CD4-positive, alpha-beta T cell treated with Interleukin-17A for 1 hour (primary cell): ENCODE data around the gene FBP2.
"Not testable (repeated sequence)": the region's sequence is repeated elsewhere in the genome, so short reads cannot be mapped to it uniquely, and the experiment has no call there.

ENCODE experiments used
- DNase-seq: peaks from one replicate; pipeline ENCODE4 v3.0.0-alpha.2; 2020

Gene FBP2

DNA sequence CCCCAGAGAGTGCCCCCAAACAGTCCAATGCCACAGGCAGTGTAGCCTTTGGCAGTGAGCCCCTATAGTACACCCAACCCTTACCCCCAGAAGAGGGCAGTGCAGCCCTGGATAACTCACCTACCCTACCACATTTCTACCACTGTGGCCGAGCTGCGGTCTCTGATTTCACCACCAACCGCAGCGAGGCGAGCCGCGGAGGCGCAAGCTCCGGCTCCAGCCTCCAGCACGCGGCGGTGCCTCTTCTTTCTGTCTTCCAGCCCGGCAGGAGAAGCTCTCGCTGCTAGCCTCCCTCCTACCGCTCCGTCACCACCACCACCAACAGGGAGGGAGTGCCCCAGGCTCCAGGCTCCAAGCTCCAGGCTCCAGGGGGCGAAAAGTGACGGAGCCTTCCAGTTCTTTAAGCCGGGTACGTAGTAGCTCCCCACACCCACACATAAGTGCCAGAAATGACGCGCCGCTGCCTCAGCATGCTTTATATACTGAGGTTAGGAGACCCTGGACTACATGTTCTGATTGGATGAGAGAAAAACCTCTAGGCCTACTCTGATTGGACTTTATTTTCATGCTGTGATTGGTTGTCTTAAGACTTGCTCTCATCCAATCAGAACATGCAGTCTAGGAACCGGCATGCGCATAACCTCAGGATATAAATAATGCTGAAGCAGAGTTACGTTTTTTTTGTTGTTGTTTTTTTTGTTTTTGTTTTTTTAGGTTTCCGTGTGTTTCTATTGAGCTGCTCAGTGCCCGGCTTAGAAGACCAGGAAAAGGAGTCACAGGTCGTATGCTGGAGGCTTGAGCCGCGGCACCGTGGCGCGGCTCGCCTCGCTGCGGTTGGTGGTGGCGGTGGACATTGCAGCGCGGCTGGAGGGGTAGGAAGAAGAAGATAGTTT is 38.9 kb downstream of the FBP2 start, which contains the start of gene PCAT7:
PCAT7 (plus strand) TSS at position 645 of the 893 bp plus-strand sequence.
- DNase-seq: peak; percentile 23

DNA sequence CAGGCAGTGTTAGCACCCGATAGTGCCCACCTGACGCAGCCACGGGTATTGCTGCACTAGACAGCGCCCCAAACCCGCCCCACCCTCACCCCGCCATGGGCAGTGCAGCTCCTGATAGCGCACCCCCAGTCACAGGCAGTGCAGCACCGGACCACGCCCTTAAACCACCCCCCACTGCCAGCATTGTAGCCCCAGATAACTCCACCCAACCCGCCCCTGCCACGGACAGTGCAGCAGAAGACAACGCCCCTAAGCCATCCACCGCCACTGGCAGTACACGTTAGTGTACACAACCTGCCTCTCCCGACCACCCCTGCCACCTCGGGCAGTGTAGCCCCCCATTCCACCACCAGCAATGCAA is 39.6 kb downstream of the FBP2 start:
- DNase-seq: no peak

GRCh38 chr9:94553029-94553938 is 40.3 kb downstream of the FBP2 start:
- DNase-seq: no peak

DNA sequence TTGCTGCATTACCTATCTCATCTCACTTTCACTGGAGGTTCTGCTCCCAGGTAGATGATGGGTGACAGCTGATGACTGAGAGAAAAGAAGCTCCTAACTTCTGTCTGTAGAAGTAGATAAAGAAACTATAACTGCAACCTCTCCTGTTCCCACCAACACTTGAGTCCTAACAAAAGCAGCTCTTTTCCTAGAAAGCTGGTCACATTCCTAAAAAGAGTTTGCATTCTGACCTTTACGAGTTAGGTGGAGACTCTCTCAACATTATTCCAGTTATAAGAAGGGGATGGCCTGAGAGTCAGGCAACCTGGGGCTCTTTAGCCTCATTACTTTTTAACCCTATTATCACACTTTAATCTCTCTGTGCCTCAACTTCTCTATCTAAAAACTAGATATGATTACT is 47.7 kb downstream of the FBP2 start:
- DNase-seq: no peak

DNA sequence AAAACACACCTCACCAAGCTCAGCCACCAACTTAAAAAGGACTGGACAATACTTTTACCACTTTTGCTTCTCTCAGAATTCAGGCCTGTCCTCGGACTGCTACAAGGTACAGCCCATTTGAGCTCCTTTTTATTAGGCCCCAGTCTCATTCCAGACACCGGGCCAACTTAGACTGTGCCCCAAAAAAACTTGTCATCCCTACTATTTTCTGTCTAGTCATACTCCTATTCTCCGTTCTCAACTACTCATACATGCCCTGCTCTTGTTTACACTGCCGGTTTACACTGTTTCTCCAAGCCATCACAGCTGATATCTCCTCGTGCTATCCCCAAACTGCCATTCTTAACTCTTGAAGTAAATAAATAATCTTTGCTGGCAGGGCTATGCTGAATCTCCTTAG is 49.3 kb downstream of the FBP2 start:
- not testable (repeated sequence) for DNase-seq

GRCh38 chr9:94538908-94539307 is 54.7 kb downstream of the FBP2 start:
- no peak for DNase-seq

- no peak for DNase-seq
Observed at GRCh38 chr9:94534901-94535300, 58.7 kb downstream of the FBP2 start.

DNA sequence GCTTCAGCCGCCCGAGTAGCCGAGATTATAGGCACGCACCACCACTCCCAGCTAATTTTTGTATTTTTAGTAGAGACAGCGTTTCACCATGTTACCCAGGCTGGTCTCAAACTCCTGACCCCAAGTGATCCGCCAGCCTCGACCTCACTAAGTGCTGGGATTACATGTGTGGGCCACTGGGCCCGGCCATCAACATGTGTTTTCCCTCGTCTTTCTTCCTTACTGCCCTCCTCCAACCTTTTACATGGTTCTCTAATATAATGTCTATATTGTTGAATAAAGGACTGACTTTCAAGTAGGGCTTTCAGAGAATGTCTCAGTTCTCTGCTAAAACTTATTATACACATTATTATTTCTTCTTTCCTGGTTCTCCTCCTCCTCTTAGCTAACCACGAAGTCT is 60.0 kb downstream of the FBP2 start:
- DNase-seq: no peak

GRCh38 chr9:94533155-94533554 is 60.5 kb downstream of the FBP2 start:
- no peak for DNase-seq

- no peak for DNase-seq
Observed at GRCh38 chr9:94528886-94529285, 64.7 kb downstream of the FBP2 start.

DNA sequence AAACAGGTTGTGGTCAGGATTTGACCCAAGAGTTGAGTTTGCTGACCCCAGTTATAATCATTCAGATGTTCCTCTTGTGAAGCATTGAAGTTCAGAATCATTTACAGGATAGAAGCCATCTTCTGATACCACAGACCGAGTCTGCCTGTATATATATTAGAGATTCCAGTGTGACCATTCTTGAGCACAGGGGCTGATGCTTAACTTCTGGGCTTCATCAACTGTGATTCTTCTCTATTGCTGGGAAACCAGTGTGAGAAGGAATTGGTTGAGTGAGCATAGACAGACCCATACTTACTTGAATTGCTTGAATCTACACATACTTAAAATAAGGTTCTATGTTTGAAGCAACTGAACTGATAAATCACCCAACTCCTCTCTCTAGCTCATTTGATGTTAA is 66.7 kb downstream of the FBP2 start:
- no peak for DNase-seq

- no peak for DNase-seq
Observed at GRCh38 chr9:94526271-94526670, 67.4 kb downstream of the FBP2 start.

DNA sequence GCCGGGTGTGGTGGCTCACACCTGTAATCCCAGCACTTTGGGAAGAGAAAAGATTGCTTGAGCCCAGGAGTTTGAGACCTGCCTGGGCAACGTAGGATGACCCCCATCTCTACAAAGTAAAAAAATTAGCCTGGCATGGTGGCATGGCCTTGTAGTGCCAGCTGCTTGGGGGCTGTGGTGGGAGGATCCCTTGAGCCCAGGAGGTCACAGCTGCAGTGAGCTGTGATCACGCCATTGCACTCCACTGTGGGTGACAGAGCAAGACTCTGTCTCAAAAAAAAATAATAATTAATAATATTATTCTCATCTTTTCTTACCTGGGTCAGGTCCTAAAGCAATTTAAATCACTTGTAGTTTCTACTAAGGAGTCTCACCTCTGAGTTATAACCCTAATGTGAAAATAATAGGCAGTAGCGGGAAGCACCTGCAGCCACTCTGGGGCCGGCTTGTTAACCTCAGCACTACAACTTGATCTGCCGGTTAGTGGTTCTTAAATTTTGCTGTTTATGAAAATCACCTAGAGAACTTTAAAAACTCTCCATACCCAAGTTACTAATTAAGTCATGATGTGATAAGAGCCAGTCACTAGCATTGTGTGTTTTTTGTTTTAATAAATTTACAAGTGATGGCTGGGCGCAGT is 68.1 kb downstream of the FBP2 start:
- DNase-seq: no peak

GRCh38 chr9:94517254-94517653 is 76.4 kb downstream of the FBP2 start:
- DNase-seq: no peak

DNA sequence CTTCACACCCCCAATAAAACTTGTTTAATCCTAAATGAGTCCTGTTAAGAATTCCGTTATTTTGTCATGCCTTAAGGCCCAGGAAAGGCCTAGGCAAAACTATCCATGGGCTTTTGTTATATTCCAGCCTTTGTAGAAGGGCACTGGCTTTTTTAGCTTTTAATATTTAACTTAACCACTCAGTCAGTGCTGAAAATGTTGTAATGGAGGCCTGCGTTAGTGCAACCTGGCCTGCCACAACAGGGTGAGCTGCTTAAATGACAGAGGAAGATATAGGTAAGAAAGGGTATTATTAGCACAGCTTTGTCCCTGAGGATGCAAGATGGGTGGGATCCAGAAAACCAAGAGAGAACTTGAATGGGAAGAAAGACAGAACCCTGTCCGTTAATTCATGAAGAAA is 78.9 kb downstream of the FBP2 start:
- no peak for DNase-seq

- no peak for DNase-seq
Observed at GRCh38 chr9:94511955-94512265, 81.7 kb downstream of the FBP2 start.

- DNase-seq: no peak
Observed at GRCh38 chr9:94511134-94511954, 82.3 kb downstream of the FBP2 start.
